GM12873 (cell line): Measurements from ENCODE around the gene TBC1D22A.

ENCODE experiments used
- TF ChIP-seq, protein P1 (sequence below): IDR thresholded peaks from 2 replicates; pipeline ENCODE4 v1.5.1; 2012; ENCODE audit warnings: low read depth, mild to moderate bottlenecking, moderate library complexity, low read length, control low read depth; ENCODE audit not compliant: insufficient read depth; ENCODE audit errors: missing control alignments

TBC1D22A gene

DNA sequence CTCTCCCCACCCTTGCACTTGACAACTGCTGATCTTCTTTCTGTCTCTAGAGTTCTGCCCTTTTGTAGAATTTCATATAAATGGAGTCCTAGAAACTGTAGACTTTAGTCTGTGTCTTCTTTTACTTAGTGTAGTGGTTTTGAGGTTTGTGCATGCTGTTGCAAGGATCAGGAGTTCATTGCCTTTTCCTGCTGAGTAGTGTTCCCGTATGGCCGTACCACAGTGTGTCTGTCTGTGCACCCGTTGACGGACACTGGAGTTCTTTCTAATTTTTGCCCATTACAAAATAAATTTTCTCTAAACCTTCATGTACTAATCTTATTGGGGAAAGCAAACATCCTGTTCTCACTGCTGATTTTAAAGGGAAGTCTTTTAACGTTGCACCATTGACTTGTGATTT, 138.1 kb downstream of the TBC1D22A start:
- TF ChIP-seq, protein P1, sequence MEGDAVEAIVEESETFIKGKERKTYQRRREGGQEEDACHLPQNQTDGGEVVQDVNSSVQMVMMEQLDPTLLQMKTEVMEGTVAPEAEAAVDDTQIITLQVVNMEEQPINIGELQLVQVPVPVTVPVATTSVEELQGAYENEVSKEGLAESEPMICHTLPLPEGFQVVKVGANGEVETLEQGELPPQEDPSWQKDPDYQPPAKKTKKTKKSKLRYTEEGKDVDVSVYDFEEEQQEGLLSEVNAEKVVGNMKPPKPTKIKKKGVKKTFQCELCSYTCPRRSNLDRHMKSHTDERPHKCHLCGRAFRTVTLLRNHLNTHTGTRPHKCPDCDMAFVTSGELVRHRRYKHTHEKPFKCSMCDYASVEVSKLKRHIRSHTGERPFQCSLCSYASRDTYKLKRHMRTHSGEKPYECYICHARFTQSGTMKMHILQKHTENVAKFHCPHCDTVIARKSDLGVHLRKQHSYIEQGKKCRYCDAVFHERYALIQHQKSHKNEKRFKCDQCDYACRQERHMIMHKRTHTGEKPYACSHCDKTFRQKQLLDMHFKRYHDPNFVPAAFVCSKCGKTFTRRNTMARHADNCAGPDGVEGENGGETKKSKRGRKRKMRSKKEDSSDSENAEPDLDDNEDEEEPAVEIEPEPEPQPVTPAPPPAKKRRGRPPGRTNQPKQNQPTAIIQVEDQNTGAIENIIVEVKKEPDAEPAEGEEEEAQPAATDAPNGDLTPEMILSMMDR, result no peak

DNA sequence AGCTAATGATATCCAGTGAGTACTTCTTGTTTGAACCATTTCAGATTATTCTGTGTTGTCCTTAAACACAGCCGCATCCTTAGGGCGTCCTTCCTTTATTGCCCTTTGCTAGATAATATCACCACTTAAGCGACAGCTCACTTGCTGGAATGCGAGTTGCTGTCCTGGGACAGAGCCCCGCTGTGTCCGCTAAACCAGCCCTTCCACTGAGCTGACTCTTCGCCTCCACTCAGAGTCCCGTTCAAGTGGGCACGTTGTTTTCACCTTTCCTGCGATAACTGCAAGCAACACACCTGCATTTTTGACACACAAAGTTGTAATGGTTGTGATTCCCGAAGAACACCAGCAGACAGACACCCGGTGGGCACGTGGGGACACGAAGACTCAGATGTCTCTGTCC, 140.0 kb downstream of the TBC1D22A start:
- TF ChIP-seq, protein P1, result no peak

- TF ChIP-seq, protein P1, result no peak
Observed at GRCh38 chr22:46902998-46903916, 140.8 kb downstream of the TBC1D22A start.

DNA sequence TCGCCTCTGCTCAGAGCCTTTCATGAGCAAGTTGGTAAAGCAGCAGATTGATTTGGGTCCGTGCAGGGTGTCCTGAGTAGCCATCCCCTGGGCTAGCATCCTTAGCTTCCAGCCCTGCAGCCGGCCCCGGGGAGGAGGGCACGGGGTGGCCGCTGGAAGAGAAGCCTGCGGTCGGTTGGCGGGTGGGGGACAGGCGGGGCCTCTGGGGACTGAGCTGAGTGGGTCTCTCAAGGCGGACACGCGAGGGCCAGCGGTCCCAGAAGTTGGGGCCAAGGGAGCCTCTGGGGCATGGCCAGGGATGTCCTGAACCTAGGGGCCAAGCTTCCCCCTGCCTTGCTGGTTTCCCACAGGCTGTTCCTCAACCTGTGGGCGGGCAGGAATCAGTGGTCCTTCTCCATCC, 143.0 kb downstream of the TBC1D22A start:
- TF ChIP-seq, protein P1, result no peak

- TF ChIP-seq, protein P1, result no peak
Observed at GRCh38 chr22:46905834-46906233, 143.4 kb downstream of the TBC1D22A start.

DNA sequence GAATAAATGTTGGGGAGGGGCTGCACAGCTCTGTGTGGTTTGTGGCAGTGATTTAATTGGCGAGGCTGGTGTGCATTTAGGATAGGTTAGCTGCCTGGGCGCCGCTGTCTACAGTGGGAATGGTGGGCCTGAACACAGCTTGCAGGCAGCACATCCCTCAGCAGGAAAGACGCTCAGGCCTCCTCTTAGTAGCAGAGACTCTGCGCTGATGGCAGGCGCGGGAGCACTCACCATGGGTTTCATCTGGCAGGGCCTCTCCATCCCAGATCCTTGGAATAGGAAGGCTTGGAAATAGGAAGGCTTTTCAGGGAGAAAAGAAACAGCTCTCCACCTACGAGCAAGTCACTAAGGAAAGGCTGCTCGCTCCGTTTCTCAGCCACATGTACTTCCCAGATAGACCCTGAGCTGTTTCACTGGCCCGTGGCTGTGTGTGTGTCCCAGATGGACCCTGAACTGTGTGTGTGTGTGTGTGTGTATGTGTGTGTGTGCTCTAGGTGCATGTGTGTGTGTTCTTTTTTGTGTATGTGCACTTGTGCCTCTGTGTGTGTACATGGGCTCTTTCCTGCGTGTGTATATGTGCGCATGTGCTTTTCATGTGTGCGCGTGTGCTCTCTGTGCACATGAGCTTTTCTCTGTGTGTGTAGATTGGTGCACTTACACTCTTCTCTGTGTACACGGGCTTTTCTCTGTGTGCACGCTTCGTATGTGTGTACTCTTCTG, 144.0 kb downstream of the TBC1D22A start:
- TF ChIP-seq, protein P1, result no peak
